Activated T-cell treated with anti-CD3 and anti-CD28 coated beads, Interleukin-2, amount 50 U/mL, for 48 hours (primary cell): ENCODE data around the gene OR5F1.

Experiments used
- DNase-seq, 2 experiments: peaks; one replicate each; pipeline ENCODE4 v3.0.0-alpha.2; 2020

OR5F1 gene

GRCh38 chr11:55994525-55994924 lies at the start of gene OR5F1:
OR5F1 (minus strand) TSS chr11:55994625; CDS start chr11:55994625, 0 bp downstream.
- DNase-seq = no peak

GRCh38 chr11:56027354-56027753 lies 32.9 kb upstream of the OR5F1 start, which contains the start of gene OR5AS1:
OR5AS1 (plus strand) TSS chr11:56027654; CDS start chr11:56030419, 2,765 bp downstream.
- DNase-seq = no peak

- DNase-seq = no peak
Measured at GRCh38 chr11:56013805-56014204, 19.4 kb upstream of the OR5F1 start.

- no peak for DNase-seq
Measured at GRCh38 chr11:56010716-56011115, 16.3 kb upstream of the OR5F1 start.

- no peak for DNase-seq
Measured at GRCh38 chr11:55970935-55971334, 23.5 kb downstream of the OR5F1 start.

- no peak for DNase-seq
Measured at GRCh38 chr11:55969845-55970244, 24.6 kb downstream of the OR5F1 start, which contains the start of gene OR10AG1. OR10AG1 (minus strand) TSS chr11:55969945; CDS start chr11:55969907, 38 bp downstream.

- no peak for DNase-seq
Measured at GRCh38 chr11:55967914-55968313, 26.5 kb downstream of the OR5F1 start.

- no peak for DNase-seq
Measured at GRCh38 chr11:55966391-55966790, 28.0 kb downstream of the OR5F1 start.

GRCh38 chr11:55956521-55956920 lies 37.9 kb downstream of the OR5F1 start:
- DNase-seq = no peak

- DNase-seq = no peak
Measured at GRCh38 chr11:55949330-55949729, 45.1 kb downstream of the OR5F1 start.
